ENCODE measurements around the gene UBN1. TPM values are rescaled to one million over a fixed set of nuclear protein-coding genes. Genes with fewer than 3 reads are reported as not detected.

UBN1 gene
- total and polyA plus RNA-seq, 2 of the 13 experiments (the other 11 are each of a cell fraction or from before 2014, with no cell fraction given) = 10.6 to 23.5 TPM

DNA sequence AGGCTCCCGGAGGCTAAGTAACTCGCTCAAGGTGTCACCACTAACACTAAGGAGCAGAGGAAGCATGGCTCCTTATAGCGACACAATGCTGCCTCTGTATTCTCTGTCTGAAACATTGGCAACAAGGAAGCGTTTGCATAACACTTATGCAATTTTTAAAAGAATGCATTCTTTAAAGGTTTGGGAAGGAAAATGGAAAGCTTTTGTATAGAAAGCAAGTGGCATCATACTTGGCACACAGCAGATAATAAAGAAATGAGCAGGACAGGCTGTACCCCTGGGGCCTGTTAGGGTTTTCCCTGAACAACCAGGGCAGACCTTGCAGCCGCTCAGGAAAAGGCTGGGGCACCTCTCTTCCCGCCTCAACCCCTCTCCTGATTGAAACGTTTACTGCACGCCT lies 52.8 kb downstream of the UBN1 start (continued):
- TF ChIP-seq KDM1A (CRISPR knock-in tag; IDR thresholded peaks at IDR 0.05) = no peak

DNA sequence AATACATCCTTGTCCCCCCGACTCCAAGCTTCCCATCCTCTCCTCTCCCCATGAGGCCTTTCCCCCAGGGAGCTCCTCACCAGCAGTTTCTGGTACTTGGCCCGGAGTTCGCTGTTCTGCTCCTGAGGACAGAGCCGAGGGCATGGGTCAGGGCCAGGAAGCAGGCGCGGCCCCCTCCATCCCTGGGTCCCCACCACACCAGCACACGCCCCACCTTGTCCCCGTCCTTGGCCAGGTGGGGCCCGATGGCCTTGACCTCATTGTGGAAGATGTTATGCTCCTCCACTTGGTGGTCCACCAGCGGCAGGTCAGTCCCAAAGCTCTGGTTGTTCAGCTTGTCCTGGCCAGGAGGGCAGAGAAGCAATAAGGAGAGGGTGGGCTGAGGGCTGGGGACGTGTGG lies 53.5 kb downstream of the UBN1 start:
- no TSS peak for BruUV-seq (replicated peaks)
- in situ Hi-C loops (cut with HindIII; ENCODE audit: extremely low pct_ligation_motif_present, low pct_unique_long_range_greater_than_20kb) (loop anchor here (5.0 kb wide), 1 partner anchor 62 kb away; no protein-coding TSS in a partner anchor), intact Hi-C loops (cut with micrococcal nuclease; ENCODE audit: unreplicated experiment) (no loop called here)
- Histone ChIP-seq H3K9ac (ENCODE audit: insufficient read depth, low read depth, low read length) (no peak overlapping the region), H3K4me1 (ENCODE audit: insufficient read depth, low read length) (peaks cover 4% of the 10 kb centered on the region), H3K4me3 (replicated peaks in 1 of 3; ENCODE audit: insufficient read depth in 1 of 3, low read depth in 2 of 3, low read length in 3 of 3) (no peak overlapping the region), H3K9me3 (ENCODE audit: low read length) (no peaks in the 10 kb centered on the region), H3K27me3 (ENCODE audit: control insufficient read depth in 1 of 2, insufficient read depth in 2 of 2, low read length in 2 of 2) (no peaks in the 10 kb centered on the region), H3K36me3 (replicated peaks in 1 of 2; ENCODE audit: control insufficient read depth in 1 of 2, insufficient read depth in 2 of 2, low read length in 2 of 2) (no peaks in the 10 kb centered on the region; a peak in 1 of 5 replicates), H4K20me1 (ENCODE audit: insufficient read depth, low read length) (no peaks in the 10 kb centered on the region), H3K27ac (ENCODE audit: extremely low read length, insufficient read depth, low read length) (no peak overlapping the region), H3K79me2 (ENCODE audit: insufficient read depth, low read length) (no peaks in the 10 kb centered on the region), H2AFZ (ENCODE audit: low read length) (no peak overlapping the region), H3K4me2 (ENCODE audit: low read depth, low read length) (no peak overlapping the region)
- ATAC-seq = no peak
- ChIA-PET POLR2A (interaction anchor here (1.5 kb wide), 1 partner anchor 9 kb away, joined by 3 read pairs; no protein-coding TSS in a partner anchor), CTCF (ENCODE audit: low intra/inter-chr PET ratio, low total read pairs) (no interaction called here)
- no peak for DNase-seq (ENCODE audit: low spot score)
- 82% methylated on average over 5 of the region's 11 CpGs for WGBS (ENCODE audit: low lambda C conversion rate)
- FAIRE-seq = no peak
- TF ChIP-seq, protein P1, sequence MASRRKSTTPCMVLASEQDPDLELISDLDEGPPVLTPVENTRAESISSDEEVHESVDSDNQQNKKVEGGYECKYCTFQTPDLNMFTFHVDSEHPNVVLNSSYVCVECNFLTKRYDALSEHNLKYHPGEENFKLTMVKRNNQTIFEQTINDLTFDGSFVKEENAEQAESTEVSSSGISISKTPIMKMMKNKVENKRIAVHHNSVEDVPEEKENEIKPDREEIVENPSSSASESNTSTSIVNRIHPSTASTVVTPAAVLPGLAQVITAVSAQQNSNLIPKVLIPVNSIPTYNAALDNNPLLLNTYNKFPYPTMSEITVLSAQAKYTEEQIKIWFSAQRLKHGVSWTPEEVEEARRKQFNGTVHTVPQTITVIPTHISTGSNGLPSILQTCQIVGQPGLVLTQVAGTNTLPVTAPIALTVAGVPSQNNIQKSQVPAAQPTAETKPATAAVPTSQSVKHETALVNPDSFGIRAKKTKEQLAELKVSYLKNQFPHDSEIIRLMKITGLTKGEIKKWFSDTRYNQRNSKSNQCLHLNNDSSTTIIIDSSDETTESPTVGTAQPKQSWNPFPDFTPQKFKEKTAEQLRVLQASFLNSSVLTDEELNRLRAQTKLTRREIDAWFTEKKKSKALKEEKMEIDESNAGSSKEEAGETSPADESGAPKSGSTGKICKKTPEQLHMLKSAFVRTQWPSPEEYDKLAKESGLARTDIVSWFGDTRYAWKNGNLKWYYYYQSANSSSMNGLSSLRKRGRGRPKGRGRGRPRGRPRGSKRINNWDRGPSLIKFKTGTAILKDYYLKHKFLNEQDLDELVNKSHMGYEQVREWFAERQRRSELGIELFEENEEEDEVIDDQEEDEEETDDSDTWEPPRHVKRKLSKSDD (CRISPR knock-in tag; IDR thresholded peaks at IDR 0.05; ENCODE audit: low read depth) = no peak
- TF ChIP-seq BHLHE40 (IDR thresholded peaks at IDR 0.05; ENCODE audit: low read length) (no peak), ZBTB21 (CRISPR knock-in tag; IDR thresholded peaks at IDR 0.05) (no peak), ZNF180 (CRISPR knock-in tag; IDR thresholded peaks at IDR 0.05; ENCODE audit: borderline replicate concordance, low read depth) (no peak), ZNF10 (CRISPR knock-in tag; IDR thresholded peaks at IDR 0.05; ENCODE audit: borderline replicate concordance, low read depth) (no peak), ERF (CRISPR knock-in tag; IDR thresholded peaks at IDR 0.05) (no peak), AGO2 (optimal IDR thresholded peaks at IDR 0.05; ENCODE audit: low read depth, low read length) (no peak), MIER3 (CRISPR knock-in tag; IDR thresholded peaks at IDR 0.05; ENCODE audit: borderline replicate concordance) (no peak)
- TF ChIP-seq, protein P2, sequence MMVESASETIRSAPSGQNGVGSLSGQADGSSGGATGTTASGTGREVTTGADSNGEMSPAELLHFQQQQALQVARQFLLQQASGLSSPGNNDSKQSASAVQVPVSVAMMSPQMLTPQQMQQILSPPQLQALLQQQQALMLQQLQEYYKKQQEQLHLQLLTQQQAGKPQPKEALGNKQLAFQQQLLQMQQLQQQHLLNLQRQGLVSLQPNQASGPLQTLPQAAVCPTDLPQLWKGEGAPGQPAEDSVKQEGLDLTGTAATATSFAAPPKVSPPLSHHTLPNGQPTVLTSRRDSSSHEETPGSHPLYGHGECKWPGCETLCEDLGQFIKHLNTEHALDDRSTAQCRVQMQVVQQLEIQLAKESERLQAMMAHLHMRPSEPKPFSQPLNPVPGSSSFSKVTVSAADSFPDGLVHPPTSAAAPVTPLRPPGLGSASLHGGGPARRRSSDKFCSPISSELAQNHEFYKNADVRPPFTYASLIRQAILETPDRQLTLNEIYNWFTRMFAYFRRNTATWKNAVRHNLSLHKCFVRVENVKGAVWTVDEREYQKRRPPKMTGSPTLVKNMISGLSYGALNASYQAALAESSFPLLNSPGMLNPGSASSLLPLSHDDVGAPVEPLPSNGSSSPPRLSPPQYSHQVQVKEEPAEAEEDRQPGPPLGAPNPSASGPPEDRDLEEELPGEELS (CRISPR knock-in tag; IDR thresholded peaks at IDR 0.05) = no peak

Data from HepG2 (cell line).